NCI-H1694 treated with DMSO at 0.1 percent for 48 hours (cell line): ENCODE results near the gene ELOA.
"Not testable (repeated sequence)": the region's sequence is repeated elsewhere in the genome, so short reads cannot be mapped to it uniquely, and the experiment has no call there.

Experiments used
- DNase-seq: peaks from one replicate; lab custom pipeline; 2025; lab: John Stamatoyannopoulos, UW

The ELOA gene

GRCh38 chr1:23743287-23744152 lies at the start of gene ELOA:
TSS of gene ELOA (plus strand) at chr1:23743471. CDS start at chr1:23743504, 33 bp downstream.
- DNase-seq = peak; percentile 19

GRCh38 chr1:23693599-23693998 lies 49.7 kb upstream of the ELOA start:
- DNase-seq = no peak

- no peak for DNase-seq
Observed at GRCh38 chr1:23694371-23694770, 48.9 kb upstream of the ELOA start.

- no peak for DNase-seq
Observed at GRCh38 chr1:23695667-23696066, 47.6 kb upstream of the ELOA start.

- no peak for DNase-seq
Observed at GRCh38 chr1:23696335-23696989, 46.8 kb upstream of the ELOA start.

GRCh38 chr1:23698466-23698865 lies 44.8 kb upstream of the ELOA start:
- no peak for DNase-seq

GRCh38 chr1:23699280-23700179 lies 43.7 kb upstream of the ELOA start:
- no peak for DNase-seq

GRCh38 chr1:23701310-23701709 lies 42.0 kb upstream of the ELOA start:
- DNase-seq = no peak

- no peak for DNase-seq
Observed at GRCh38 chr1:23701996-23702395, 41.3 kb upstream of the ELOA start.

GRCh38 chr1:23704834-23705495 lies 38.3 kb upstream of the ELOA start:
- DNase-seq = no peak

- no peak for DNase-seq
Observed at GRCh38 chr1:23709229-23709628, 34.0 kb upstream of the ELOA start.

- peak; percentile 47 for DNase-seq
Observed at GRCh38 chr1:23718482-23718881, 24.8 kb upstream of the ELOA start.

GRCh38 chr1:23719162-23719820 lies 24.0 kb upstream of the ELOA start:
- no peak for DNase-seq

- DNase-seq = no peak
Observed at GRCh38 chr1:23720256-23720995, 22.8 kb upstream of the ELOA start.

GRCh38 chr1:23722652-23723051 lies 20.6 kb upstream of the ELOA start:
- DNase-seq = no peak

GRCh38 chr1:23726686-23727085 lies 16.6 kb upstream of the ELOA start:
- DNase-seq = no peak

- no peak for DNase-seq
Observed at GRCh38 chr1:23727362-23727811, 15.9 kb upstream of the ELOA start.

GRCh38 chr1:23732363-23733224 lies 10.7 kb upstream of the ELOA start:
- DNase-seq = no peak

GRCh38 chr1:23733281-23733680 lies 10.0 kb upstream of the ELOA start:
- DNase-seq = not testable (repeated sequence)
